GM21390 (cell line): Measurements from ENCODE around the gene CARM1.
A peak's percentile ranks its signal among the peaks of the same experiment; 100 is the strongest.
"Not testable (repeated sequence)": the region's sequence is repeated elsewhere in the genome, so short reads cannot be mapped to it uniquely, and the experiment has no call there.

Experiments
- ATAC-seq: cut with Tn5 transposase; IDR thresholded peaks from one replicate; pipeline ENCODE4 v1.9.1; 2021; ENCODE audit not compliant: unreplicated experiment

Gene CARM1

DNA sequence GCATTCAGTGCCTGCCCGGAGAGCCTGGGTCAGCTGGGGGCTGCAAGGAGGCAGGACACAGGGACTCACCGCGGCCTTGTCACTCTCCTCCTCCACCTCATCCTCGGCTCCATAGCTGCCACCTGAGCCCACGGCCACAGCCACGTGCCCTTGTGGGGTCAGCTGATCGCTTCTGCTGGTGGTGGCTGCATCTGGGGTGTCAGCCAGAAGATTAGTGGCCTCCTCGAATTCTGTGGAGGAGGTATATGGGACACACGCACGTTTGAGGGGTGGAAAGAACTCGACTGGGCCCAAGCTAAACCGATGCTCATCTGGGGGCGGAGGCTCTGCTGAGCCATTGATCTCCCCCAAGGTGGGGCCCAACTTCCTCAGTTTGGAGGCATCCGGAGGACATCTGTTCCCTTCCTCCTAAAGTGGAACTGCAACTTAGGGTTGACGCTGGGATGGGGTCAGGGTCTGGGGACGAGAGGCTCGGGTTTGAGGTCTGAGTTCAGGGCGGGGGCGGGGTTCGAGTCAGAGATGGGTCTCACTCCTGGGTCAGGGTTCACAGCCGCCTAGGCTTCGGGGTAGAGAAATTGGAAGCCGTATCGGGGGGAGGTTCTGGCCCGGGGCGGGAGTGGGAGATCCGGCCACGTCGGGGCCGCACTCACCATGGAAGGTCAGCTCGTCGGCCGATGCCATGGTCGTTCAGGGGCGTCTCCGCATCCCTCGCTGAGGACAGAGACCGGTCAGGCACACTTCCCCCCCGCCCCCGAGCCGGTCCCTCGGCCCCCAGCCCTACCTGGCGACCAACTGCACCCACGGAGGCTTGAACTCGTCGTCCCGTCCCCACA lies 56.6 kb downstream of the CARM1 start:
- ATAC-seq, result no peak

- peak; percentile 75 for ATAC-seq
These were observed 57.4 kb downstream of the CARM1 start, which contains the start of the genes TIMM29 and YIPF2 for GRCh38 chr19:10928563-10929401. TSS of gene TIMM29 (plus strand) at chr19:10928811. CDS start at chr19:10928823, 12 bp downstream. TSS of gene YIPF2 (minus strand) at chr19:10928639. CDS start at chr19:10928410, 229 bp downstream.

DNA sequence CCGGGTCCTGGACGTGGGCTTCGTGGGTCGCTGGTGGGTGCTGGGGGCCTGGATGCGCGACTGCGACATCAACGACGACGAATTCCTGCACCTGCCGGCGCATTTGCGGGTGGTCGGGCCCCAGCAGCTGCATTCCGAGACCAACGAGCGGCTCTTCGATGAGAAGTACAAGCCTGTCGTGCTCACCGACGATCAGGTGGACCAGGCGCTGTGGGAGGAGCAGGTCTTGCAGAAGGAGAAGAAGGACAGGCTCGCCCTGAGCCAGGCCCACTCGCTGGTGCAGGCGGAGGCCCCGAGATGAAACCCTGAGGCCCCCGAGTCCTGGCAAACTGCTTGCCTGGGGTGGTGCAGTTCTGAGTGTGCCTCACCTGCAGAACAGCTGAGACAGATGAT lies 58.0 kb downstream of the CARM1 start:
- no peak for ATAC-seq

- no peak for ATAC-seq
These were observed 64.2 kb downstream of the CARM1 start for GRCh38 chr19:10935371-10936059.

GRCh38 chr19:10936661-10937084 lies 65.3 kb downstream of the CARM1 start:
- ATAC-seq, result no peak

GRCh38 chr19:10941649-10942048 lies 70.3 kb downstream of the CARM1 start:
- not testable (repeated sequence) for ATAC-seq

- ATAC-seq, result not testable (repeated sequence)
These were observed 72.1 kb downstream of the CARM1 start for GRCh38 chr19:10943412-10943811.

GRCh38 chr19:10945264-10945663 lies 73.9 kb downstream of the CARM1 start:
- no peak for ATAC-seq

DNA sequence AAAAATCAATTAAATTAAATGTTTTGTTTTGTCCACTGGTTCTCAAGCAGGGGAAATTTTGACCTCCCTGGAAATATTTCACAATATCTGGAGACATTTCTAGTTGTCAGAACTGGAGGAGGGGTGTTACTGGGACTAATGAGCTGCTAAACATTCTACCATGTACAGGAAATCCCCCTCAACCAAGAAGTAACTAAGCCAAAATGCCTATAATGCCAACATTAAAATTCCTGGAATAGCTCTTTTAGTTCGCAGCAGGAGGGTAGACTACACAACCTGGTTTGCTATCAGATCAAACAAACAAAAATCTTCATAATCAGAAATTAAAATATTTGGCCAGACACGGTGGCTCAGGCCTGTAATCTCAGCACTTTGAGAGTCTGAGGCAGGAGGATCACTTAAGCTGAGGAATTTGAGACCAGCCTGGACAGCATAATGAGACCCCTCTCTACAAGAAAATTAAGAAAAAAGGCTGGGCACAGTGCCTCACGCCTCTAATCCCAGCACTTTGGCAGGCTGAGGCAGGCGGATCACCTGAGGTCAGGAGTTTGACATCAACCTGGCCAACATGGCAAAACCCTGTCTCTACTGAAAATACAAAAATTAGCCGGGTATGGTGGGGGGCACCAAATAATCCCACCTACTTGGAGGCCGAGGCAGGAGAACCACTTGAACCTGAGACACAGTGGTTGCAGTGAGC lies 75.8 kb downstream of the CARM1 start:
- ATAC-seq, result no peak

- no peak for ATAC-seq
These were observed 81.5 kb downstream of the CARM1 start for GRCh38 chr19:10952809-10953208.

GRCh38 chr19:10959277-10959968 lies 88.1 kb downstream of the CARM1 start:
- not testable (repeated sequence) for ATAC-seq

- peak; percentile 60 for ATAC-seq
These were observed 89.1 kb downstream of the CARM1 start, which contains the start of gene SMARCA4 for GRCh38 chr19:10960314-10961072. TSS of gene SMARCA4 (plus strand) at chr19:10961030. CDS start at chr19:10984152, 23,122 bp downstream.

DNA sequence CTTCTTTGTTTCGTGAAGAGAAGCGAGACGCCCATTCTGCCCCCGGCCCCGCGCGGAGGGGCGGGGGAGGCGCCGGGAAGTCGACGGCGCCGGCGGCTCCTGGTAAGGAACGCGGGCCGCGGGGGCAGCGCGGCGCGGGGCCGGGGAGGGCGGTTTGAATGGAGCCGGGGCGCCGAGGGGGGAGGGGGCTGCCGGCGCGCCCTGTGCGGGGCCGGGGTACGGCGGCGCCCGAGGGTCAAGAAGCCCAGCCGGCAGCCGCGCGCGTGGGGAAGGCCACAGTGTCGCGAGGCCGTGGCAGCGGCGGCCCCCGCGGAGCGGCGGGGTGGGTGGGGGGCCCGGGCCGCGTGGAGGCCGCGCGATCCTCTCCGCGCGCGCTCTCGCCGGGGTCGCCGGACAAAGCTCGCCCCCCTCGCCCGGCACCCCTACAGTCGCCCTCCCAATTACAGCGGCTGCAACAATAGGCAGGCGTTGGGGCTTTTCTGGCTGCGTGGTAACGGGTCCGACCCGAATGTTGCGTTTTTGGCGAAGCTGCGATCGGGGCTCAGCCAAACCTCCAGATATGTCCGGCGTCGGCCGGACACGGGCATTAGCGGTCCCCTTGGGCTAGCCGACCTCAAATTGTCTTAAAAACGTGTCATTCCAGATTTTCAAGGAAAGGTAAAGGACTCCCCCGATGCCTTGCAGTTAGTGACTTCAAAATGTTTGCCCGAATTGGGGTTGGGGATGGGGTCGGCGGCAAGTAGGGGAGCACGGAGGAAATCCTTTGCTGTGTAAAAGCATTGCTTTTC lies 89.9 kb downstream of the CARM1 start:
- ATAC-seq, result peak; percentile 22

DNA sequence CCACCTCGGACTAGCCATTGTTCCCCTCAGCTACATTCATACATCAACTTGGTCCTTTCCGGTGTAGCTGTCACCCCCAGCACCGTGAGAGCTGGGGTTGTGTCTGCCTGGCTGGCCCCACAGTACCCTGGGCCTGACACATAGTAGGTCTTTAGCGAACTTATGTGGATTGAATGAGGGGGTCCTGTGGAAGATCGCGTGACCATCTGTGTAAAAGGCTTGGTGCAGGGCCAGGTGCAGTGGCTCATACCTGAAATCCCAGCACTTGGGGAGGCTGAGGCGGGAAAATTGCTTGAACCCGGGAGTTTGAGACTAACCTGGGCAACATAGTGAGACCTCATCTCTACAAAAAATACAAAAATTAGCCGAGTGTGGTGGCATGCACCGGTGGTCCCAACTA lies 91.5 kb downstream of the CARM1 start:
- ATAC-seq, result no peak

DNA sequence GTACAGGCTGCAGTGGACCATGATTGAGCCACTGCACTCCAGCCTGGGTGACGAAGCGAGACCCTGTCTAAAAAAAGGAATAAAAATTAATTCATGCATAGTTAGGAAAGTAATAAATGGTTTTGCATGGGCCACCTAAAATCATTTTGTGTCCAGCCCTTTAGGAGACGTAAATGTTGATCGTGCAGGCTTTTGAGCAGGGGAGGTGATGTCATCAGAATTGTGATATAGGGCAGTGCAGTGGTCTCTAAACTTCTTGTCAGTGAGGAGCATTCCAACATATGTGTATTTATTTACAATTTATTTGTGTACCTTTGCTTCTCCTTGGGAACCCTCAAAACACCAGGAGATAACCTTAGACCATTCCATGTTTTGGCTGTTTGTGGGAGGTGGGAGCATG lies 92.5 kb downstream of the CARM1 start:
- ATAC-seq, result no peak

DNA sequence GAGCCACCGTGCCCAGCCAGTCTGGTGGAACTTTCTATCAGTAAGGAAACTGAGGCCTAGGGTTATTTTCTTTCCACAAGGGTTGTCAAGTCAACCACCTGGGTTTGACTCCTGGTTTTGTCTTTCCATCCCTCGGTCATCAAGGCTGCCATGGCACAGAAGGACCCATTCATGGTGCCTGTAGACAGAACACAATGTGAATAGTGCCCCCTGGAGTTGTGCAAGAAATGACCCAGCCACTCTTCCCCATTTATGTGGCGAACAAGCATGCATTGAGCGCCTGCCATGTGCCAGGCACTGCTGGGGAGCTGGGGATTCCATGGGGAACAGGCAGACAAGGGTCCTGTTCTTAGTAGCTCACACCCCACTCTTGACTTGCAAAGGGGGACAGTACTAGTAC lies 93.5 kb downstream of the CARM1 start:
- ATAC-seq, result no peak

GRCh38 chr19:10965398-10965797 lies 94.0 kb downstream of the CARM1 start:
- no peak for ATAC-seq

DNA sequence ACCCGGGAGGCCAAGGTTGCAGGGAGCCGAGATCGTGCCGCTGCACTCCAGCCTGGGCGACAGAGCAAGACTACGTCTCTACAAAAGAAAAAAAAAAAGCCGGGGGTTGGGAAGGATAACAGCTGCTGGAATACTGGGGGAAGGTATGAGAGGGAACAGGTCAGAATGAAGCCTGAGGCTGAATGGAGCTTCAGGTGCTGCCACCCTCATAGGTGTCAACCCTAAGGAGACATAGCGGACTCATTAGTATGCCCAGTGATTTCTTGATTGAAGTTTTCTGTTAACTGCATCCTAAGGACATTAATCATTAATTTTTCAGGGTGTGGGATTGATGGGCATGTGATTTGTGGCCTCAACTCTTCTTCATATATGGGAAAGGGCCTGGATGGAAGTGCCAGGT lies 95.5 kb downstream of the CARM1 start:
- ATAC-seq, result no peak
